Tibial nerve (tissue), 3 donors: ENCODE measurements around the gene ZKSCAN5.

Experiments
- CTCF ChIP-seq, 5 experiments: fragments of 200-600 bp in 3 of 5; fragments of 450-650 bp in 2 of 5; sonication (generic) in 3 of 5; IDR thresholded peaks; one replicate each; pipeline ENCODE4 v1.5.1; 2016 to 2019; ENCODE audit warnings: antibody characterized with exemption in 5 of 5, mild to moderate bottlenecking in 3 of 5, moderate library complexity in 2 of 5
- POLR2A ChIP-seq, 2 donors: fragments of 450-650 bp; IDR thresholded peaks; one replicate each; pipeline ENCODE4 v1.6.1; 2017; ENCODE audit warnings: antibody characterized with exemption in 2 of 2, mild to moderate bottlenecking in 2 of 2, moderate library complexity in 2 of 2

GRCh38 chr7:99561737-99562051, 57.2 kb downstream of the ZKSCAN5 start:
- TF ChIP-seq CTCF (IDR thresholded peaks at IDR 0.05) (no peak), POLR2A (IDR thresholded peaks at IDR 0.05) (no peak)
